Neural cell (in vitro differentiated cells): Measurements from ENCODE around the gene FGFR4. TPM values are rescaled to one million over a fixed set of nuclear protein-coding genes. Genes with fewer than 3 reads are reported as not detected.

Experiments used
- H2AFZ ChIP-seq: fragments of 200-600, 300-800 bp; sonication (generic), shearing (Covaris generic); 2 replicates; pipeline ENCODE4 v1.6.0; 2014; ENCODE audit warnings: low read depth, mild to moderate bottlenecking, antibody characterized with exemption, low read length, moderate library complexity
- H3F3A ChIP-seq: fragments of 200-600 bp; shearing (Covaris generic); 2 replicates; pipeline ENCODE4 v1.6.1; 2016; ENCODE audit warnings: mild to moderate bottlenecking, moderate library complexity, mixed read lengths, antibody characterized with exemption, low read length; ENCODE audit not compliant: insufficient read depth, poor library complexity, severe bottlenecking
- H3K27ac ChIP-seq: fragments of 200-600, 300-800 bp; sonication (generic), shearing (Covaris generic); 2 replicates; pipeline ENCODE4 v1.5.1; 2014; ENCODE audit warnings: mild to moderate bottlenecking, low read length, moderate library complexity
- H3K27me3 ChIP-seq: fragments of 300-800, 200-600 bp; sonication (generic), shearing (Covaris generic); 2 replicates; pipeline ENCODE4 v1.6.0; 2014; ENCODE audit warnings: mild to moderate bottlenecking, low read depth, low read length, moderate library complexity; ENCODE audit not compliant: insufficient read depth
- H3K36me3 ChIP-seq: fragments of 300-800, 200-600 bp; sonication (generic), shearing (Covaris generic); 2 replicates; pipeline ENCODE4 v1.5.1; 2014; ENCODE audit warnings: mild to moderate bottlenecking, antibody characterized with exemption, low read length, moderate library complexity; ENCODE audit not compliant: insufficient read depth
- H3K4me2 ChIP-seq: fragments of 300-800, 200-600 bp; sonication (generic), shearing (Covaris generic); 2 replicates; pipeline ENCODE4 v1.6.0; 2014; ENCODE audit warnings: mild to moderate bottlenecking, low read length
- H3K4me3 ChIP-seq: fragments of 300-800, 200-600 bp; sonication (generic), shearing (Covaris generic); 2 replicates; pipeline ENCODE4 v1.5.1; 2014; ENCODE audit warnings: mild to moderate bottlenecking, low read length, moderate library complexity
- H3K79me2 ChIP-seq: fragments of 200-600 bp; shearing (Covaris generic); replicated peaks from 2 replicates; pipeline ENCODE4 v1.6.0; 2014; ENCODE audit warnings: mild to moderate bottlenecking, low read length, moderate library complexity; ENCODE audit not compliant: insufficient read depth
- H3K9ac ChIP-seq: fragments of 300-800, 200-600 bp; sonication (generic), shearing (Covaris generic); 2 replicates; pipeline ENCODE4 v1.6.1; 2016; ENCODE audit warnings: mild to moderate bottlenecking, low read length, mixed read lengths
- H3K9me2 ChIP-seq: fragments of 200-600 bp; shearing (Covaris generic); 2 replicates; pipeline ENCODE4 v1.6.1; 2016; ENCODE audit warnings: mild to moderate bottlenecking, low read length, mixed read lengths; ENCODE audit not compliant: insufficient read depth
- H3K9me3 ChIP-seq: fragments of 200-600, 300-800 bp; sonication (generic), shearing (Covaris generic); 2 replicates; pipeline ENCODE4 v1.6.1; 2016; ENCODE audit warnings: mild to moderate bottlenecking, mixed run types, low read length, moderate library complexity, mixed read lengths
- H4K20me1 ChIP-seq: fragments of 200-600 bp; shearing (Covaris generic); 2 replicates; pipeline ENCODE4 v1.6.1; 2016; ENCODE audit warnings: mild to moderate bottlenecking, mixed run types; ENCODE audit not compliant: insufficient read depth
- EP300 ChIP-seq: fragments of 450-650 bp; conservative IDR thresholded peaks from 2 replicates; pipeline ENCODE4 v1.6.1; 2014; ENCODE audit warnings: antibody characterized with exemption, mild to moderate bottlenecking, moderate library complexity; ENCODE audit not compliant: poor library complexity, severe bottlenecking
- EZH2 ChIP-seq: fragments of 200-600, 300-800 bp; shearing (Covaris generic), sonication (generic); IDR thresholded peaks from 2 replicates; pipeline ENCODE4 v1.6.1; 2014; ENCODE audit warnings: antibody characterized with exemption, low read length, borderline replicate concordance, mild to moderate bottlenecking; ENCODE audit not compliant: insufficient read depth, poor library complexity, severe bottlenecking
- MXI1 ChIP-seq: fragments of 450-650 bp; conservative IDR thresholded peaks from 2 replicates; pipeline ENCODE4 v1.6.1; 2014; ENCODE audit warnings: antibody characterized with exemption, mild to moderate bottlenecking; ENCODE audit not compliant: poor library complexity, severe bottlenecking
- POLR2AphosphoS5 ChIP-seq: IDR thresholded peaks from 2 replicates; pipeline ENCODE4 v1.6.1; 2012
- RAD21 ChIP-seq: fragments of 450-650 bp; conservative IDR thresholded peaks from 2 replicates; pipeline ENCODE4 v1.6.1; 2014; ENCODE audit warnings: antibody characterized with exemption, mild to moderate bottlenecking, moderate library complexity
- SMC3 ChIP-seq: fragments of 450-650 bp; conservative IDR thresholded peaks from 2 replicates; pipeline ENCODE4 v1.6.1; 2014; ENCODE audit warnings: antibody characterized with exemption, mild to moderate bottlenecking, moderate library complexity; ENCODE audit not compliant: poor library complexity
- TAF1 ChIP-seq: IDR thresholded peaks from 2 replicates; pipeline ENCODE4 v1.6.1; 2012; ENCODE audit warnings: low read depth
- polyA plus RNA-seq: library from polyadenylated mRNA; depleted of rRNA; stranded (reverse); fragments of >200 nt; gene quantifications from 2 replicates; pipeline ENCODE4 v1.2.3, GENCODE V29; 2014
- TF ChIP-seq, protein P1 (sequence below): IDR thresholded peaks from 2 replicates; pipeline ENCODE4 v1.6.1; 2012; ENCODE audit warnings: borderline replicate concordance
- TF ChIP-seq, protein P2 (sequence below): fragments of 450-650 bp; IDR thresholded peaks from 2 replicates; pipeline ENCODE4 v1.5.1; 2014; ENCODE audit warnings: antibody characterized with exemption, mild to moderate bottlenecking, moderate library complexity; ENCODE audit not compliant: poor library complexity, severe bottlenecking

FGFR4 gene
- polyA plus RNA-seq, 1 donor from 2014 or later: 14.8 TPM

DNA sequence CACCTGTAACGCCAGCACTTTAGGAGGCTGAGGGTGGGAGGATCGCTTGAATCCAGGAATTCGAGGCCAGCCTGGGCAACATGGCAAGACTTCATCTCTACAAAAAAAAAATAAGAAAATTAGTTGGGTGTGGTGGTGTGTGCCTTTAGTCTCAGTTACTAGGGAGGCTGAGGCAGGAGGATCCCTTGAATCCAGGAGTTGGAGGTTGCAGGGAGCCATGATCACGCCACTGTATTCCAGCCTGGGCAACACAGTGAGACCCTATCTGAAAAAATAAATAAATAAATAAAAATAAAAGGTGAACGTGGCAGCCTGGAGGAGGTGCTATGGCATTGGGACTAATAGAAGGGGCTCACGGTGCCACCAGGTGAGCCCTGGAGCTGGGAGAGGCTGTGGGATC lies 7.1 kb downstream of the FGFR4 start:
- no peak overlapping the region for H3K9ac ChIP-seq
- no peaks in the 10 kb centered on the region for H3F3A ChIP-seq
- no peak overlapping the region for H2AFZ ChIP-seq
- H3K4me2 ChIP-seq: no peak overlapping the region
- no peaks in the 10 kb centered on the region for H3K27me3 ChIP-seq
- TF ChIP-seq TAF1: no peak
- no peak for TF ChIP-seq RAD21
- no peaks in the 10 kb centered on the region for H3K9me3 ChIP-seq
- H3K79me2 ChIP-seq: no peaks in the 10 kb centered on the region
- H3K9me2 ChIP-seq: no peaks in the 10 kb centered on the region
- no peaks in the 10 kb centered on the region for H4K20me1 ChIP-seq
- H3K27ac ChIP-seq: no peak overlapping the region
- no peak overlapping the region for H3K4me3 ChIP-seq
- no peaks in the 10 kb centered on the region for H3K36me3 ChIP-seq

DNA sequence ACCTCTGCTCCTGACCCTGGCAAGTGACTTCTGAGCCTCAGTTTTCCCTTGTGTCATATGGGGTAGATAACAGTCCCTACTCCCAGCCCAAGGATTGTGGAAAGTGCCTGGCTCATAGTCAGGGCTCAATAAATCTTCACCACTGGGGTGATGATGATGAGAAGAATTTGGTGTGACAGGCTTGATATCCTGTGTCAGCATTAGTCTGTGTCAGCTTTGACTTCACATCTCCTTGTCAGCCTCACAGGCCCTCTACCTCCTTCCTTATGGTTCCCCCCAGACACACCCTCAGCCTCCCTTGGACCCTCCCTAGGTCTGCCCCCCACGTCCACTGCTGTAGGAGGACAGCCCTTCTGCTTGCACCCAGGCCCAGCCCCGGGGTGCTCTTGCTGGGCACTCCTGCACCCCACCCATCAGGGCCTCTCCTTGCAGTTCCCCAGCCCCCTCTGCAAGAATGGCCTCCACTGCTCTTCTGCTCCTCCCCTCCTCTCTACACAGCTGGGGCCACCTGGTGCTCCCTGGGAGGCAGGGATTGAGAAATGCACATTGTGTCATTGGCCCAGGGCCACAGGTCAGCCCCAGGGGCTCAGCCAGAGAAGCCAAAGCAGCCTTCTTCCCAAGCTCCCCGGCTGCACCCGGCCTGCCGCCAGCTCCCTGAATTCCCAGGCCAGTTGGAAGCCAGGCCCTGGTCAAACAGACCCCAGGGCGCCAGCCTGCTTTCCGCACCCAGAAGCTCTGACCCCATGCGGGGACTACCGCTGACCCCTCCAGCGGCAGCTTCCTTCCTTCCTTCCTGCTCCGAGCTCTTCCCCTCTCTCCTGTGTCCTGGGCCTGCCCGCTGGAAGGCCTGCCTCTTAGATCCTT lies 7.7 kb downstream of the FGFR4 start:
- Histone ChIP-seq H3K9ac (no peak overlapping the region), H3K27ac (no peak overlapping the region), H3K4me2 (no peak overlapping the region)

DNA sequence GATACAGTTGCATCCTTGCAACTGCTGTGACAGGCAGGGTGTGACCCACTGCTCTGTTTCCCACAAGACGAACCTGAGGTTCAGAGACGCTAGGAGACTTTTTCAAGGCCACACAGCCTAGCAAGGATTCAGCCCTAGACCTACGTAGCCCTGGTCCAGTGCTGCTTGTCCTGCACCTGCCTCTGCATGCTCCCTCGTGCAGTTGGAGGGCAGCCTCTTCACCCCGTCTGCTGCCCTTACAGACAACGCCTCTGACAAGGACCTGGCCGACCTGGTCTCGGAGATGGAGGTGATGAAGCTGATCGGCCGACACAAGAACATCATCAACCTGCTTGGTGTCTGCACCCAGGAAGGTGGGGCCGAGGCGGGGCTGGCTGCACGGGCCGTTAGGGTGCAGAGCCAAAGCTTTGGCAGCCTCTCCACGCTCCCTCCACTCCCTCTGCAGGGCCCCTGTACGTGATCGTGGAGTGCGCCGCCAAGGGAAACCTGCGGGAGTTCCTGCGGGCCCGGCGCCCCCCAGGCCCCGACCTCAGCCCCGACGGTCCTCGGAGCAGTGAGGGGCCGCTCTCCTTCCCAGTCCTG lies 8.5 kb downstream of the FGFR4 start:
- no peaks in the 10 kb centered on the region for H3K9me3 ChIP-seq
- H3K9me2 ChIP-seq: no peaks in the 10 kb centered on the region
- no peaks in the 10 kb centered on the region for H3K27me3 ChIP-seq
- H3K79me2 ChIP-seq: no peaks in the 10 kb centered on the region
- H3K36me3 ChIP-seq: no peaks in the 10 kb centered on the region
- H3K27ac ChIP-seq: no peak overlapping the region
- no peak overlapping the region for H3K4me2 ChIP-seq
- TF ChIP-seq, protein P1, sequence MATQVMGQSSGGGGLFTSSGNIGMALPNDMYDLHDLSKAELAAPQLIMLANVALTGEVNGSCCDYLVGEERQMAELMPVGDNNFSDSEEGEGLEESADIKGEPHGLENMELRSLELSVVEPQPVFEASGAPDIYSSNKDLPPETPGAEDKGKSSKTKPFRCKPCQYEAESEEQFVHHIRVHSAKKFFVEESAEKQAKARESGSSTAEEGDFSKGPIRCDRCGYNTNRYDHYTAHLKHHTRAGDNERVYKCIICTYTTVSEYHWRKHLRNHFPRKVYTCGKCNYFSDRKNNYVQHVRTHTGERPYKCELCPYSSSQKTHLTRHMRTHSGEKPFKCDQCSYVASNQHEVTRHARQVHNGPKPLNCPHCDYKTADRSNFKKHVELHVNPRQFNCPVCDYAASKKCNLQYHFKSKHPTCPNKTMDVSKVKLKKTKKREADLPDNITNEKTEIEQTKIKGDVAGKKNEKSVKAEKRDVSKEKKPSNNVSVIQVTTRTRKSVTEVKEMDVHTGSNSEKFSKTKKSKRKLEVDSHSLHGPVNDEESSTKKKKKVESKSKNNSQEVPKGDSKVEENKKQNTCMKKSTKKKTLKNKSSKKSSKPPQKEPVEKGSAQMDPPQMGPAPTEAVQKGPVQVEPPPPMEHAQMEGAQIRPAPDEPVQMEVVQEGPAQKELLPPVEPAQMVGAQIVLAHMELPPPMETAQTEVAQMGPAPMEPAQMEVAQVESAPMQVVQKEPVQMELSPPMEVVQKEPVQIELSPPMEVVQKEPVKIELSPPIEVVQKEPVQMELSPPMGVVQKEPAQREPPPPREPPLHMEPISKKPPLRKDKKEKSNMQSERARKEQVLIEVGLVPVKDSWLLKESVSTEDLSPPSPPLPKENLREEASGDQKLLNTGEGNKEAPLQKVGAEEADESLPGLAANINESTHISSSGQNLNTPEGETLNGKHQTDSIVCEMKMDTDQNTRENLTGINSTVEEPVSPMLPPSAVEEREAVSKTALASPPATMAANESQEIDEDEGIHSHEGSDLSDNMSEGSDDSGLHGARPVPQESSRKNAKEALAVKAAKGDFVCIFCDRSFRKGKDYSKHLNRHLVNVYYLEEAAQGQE: no peak
- TF ChIP-seq EP300 (no peak), POLR2AphosphoS5 (no peak), TAF1 (no peak), EZH2 (no peak)
- TF ChIP-seq, protein P2, sequence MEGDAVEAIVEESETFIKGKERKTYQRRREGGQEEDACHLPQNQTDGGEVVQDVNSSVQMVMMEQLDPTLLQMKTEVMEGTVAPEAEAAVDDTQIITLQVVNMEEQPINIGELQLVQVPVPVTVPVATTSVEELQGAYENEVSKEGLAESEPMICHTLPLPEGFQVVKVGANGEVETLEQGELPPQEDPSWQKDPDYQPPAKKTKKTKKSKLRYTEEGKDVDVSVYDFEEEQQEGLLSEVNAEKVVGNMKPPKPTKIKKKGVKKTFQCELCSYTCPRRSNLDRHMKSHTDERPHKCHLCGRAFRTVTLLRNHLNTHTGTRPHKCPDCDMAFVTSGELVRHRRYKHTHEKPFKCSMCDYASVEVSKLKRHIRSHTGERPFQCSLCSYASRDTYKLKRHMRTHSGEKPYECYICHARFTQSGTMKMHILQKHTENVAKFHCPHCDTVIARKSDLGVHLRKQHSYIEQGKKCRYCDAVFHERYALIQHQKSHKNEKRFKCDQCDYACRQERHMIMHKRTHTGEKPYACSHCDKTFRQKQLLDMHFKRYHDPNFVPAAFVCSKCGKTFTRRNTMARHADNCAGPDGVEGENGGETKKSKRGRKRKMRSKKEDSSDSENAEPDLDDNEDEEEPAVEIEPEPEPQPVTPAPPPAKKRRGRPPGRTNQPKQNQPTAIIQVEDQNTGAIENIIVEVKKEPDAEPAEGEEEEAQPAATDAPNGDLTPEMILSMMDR: no peak
- H3K9ac ChIP-seq: no peak overlapping the region
- H3K4me3 ChIP-seq: no peak overlapping the region
- no peaks in the 10 kb centered on the region for H3F3A ChIP-seq
- no peaks in the 10 kb centered on the region for H4K20me1 ChIP-seq
- H2AFZ ChIP-seq: no peak overlapping the region

More for the DNA sequence above, 7.7 kb downstream of the FGFR4 start:
- Histone ChIP-seq H3K79me2 (no peaks in the 10 kb centered on the region), H3K27me3 (no peaks in the 10 kb centered on the region), H3K9me3 (no peaks in the 10 kb centered on the region), H2AFZ (no peak overlapping the region), H3K36me3 (no peaks in the 10 kb centered on the region), H3K4me3 (no peak overlapping the region), H3F3A (no peaks in the 10 kb centered on the region), H3K9me2 (no peaks in the 10 kb centered on the region), H4K20me1 (no peaks in the 10 kb centered on the region)
- TF ChIP-seq MXI1 (no peak), TAF1 (no peak), EZH2 (no peak), SMC3 (no peak)
- TF ChIP-seq, protein P2: no peak
